Measurements from ENCODE around the gene OOSP4A.

The OOSP4A gene

GRCh38 chr11:59963733-59964132, at the start of gene OOSP4A:
OOSP4A (plus strand) TSS chr11:59964033; CDS start chr11:59964033, 0 bp downstream.
- DNase-seq = no peak

- DNase-seq = no peak
Observed at GRCh38 chr11:59918480-59918879, 45.4 kb upstream of the OOSP4A start.

- no peak for DNase-seq
Observed at GRCh38 chr11:59918987-59919589, 44.7 kb upstream of the OOSP4A start.

- DNase-seq = no peak
Observed at GRCh38 chr11:59923813-59924212, 40.0 kb upstream of the OOSP4A start.

GRCh38 chr11:59931688-59932087, 32.1 kb upstream of the OOSP4A start:
- no peak for DNase-seq

DNA sequence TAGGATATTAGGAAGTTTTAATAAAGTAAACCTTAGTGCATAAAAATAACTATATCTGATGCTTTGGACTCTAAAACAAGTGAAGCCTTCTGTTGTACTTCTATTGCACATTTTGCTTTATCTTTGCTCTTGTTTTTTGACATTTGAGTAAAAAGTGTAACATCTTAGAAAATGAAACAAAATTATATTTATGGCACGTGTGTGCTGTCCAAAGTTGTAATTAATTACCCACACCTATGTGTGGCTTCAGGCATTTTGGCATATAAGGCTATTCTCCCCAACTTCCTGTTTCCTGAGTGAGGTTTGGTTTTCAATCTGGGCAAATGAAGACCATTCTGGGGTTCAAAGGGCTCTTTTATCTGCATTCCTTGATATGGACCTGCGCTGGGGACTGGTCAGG, 25.7 kb upstream of the OOSP4A start, which contains the start of gene OOSP1:
Gene OOSP1 (plus strand): TSS at position 301 of the 400 bp plus-strand sequence. CDS start 23 bp downstream, at position 324.
- DNase-seq = no peak

DNA sequence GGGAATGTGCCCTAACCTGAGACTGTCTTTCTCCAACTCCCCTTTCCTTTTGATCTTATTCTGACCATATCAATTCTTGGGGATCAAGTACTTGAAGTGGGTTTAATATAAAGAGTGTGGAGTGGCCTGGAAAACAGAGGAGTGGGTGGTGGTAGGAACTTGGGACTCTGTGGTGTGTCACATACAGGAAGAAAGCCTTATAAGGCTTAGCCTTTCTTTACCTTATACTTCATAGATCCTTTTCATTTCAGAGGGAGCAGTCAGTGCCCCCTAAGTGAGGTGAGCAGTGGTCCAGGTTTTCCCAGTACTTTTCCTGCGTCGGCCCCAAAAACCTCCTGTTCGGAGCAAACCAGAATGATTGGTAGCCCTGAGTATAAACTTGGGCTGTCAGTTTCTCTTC, 25.1 kb upstream of the OOSP4A start:
- DNase-seq = no peak

- DNase-seq = no peak
Observed at GRCh38 chr11:59939482-59939881, 24.4 kb upstream of the OOSP4A start.

DNA sequence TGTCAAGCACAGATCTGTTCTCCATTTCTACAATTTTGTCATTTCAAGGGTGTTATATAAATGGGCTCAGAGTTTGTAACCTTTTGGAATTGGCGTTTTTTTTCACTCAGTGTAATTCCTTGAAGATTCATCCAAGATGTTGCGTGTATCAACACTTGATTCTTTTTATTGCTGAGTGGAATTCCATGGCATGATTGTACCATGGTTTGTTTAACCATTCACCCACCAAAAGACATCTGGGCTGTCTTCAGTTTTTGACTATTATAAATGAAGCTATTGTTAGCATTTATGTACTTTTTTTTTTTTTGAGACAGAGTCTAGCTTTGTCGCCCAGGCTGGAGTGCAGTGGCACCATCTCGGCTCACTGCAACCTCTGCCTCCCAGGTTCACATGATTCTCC, 22.7 kb upstream of the OOSP4A start:
- DNase-seq = no peak

DNA sequence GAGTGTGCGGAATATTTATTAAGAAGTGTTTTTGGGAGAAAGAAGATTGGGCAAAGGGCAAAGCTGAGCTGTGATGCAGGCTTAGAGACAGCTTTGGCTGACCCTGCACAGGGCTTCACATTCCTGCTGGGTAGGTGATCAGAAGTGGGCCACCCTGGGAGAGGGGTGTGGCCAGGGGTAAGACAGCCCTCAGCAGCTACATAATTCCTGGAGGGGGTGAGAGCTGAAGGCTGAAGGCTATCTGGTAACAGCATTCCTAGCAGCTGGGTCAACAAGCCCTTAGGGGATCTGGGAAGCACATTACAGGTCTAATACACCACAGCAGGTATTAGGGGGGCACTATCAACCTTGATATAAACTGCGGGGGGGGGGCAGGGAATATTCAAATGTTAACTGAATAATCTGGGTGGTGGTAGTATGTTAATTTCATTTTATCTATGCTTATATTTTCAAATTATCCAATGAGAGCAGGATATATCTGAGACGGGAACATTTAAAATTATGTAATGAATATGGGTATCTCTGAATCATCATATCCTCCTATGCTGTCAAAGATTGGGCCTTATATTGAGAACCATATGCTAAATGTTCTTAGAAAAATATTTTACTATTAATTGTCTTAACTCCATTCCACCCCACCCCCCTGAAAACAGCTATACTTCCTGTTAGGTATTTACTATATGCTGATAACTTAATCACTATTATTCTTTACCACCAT, 19.7 kb upstream of the OOSP4A start:
- DNase-seq = no peak

DNA sequence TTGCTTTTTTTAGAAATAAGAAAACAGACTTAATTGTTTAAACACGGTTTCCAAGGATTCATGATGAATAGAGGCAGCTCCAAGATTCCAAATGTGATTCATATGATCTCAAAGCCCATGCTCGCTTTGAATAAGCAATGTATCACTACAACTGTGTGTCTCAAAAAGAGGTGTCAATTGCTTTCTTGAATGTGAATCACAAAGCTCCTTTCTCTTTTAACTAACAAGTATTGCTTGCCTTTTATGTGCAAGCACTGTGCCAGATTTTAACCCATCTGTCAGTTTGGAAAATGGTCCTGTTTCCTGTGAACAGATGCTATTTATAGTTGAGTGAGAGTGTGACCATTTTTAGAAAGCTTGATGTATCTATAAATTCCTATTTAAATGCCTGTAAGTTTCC, 19.1 kb upstream of the OOSP4A start:
- DNase-seq = no peak

DNA sequence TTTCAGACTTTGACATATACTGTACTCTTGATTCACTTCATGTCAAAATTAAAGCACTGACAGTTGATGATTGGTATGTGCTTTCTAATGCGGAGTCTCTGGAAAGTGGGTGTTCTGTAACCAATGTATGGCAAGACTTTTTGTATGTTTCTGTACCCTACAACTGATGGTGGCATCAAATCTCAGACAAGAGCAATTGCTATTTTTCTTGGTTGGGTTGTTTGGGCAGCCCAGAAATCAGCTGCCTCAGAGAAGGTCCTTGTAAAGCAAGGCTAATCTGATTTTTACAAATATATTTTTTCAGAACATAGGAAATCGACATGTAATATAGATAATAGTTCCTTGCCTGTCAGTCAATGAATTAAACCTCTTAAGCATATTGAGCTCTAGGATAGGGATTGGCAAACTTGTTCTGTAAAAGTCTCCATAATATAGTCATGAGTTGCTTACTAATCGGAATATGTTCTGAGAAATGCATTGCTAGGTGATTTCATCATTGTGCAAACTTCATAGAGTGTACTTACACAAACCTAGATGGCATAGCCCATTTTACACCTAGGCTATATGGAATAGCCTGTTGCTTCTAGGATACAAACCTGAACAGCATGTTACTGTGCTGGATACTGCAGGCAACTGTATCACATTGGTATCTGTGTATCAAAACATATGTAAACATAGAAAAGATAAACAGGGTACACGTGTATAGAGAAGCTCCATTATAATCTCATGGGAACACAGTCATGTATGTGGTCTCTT, 10.2 kb upstream of the OOSP4A start:
- no peak for DNase-seq

- DNase-seq = no peak
Observed at GRCh38 chr11:59954219-59954847, 9.5 kb upstream of the OOSP4A start.

DNA sequence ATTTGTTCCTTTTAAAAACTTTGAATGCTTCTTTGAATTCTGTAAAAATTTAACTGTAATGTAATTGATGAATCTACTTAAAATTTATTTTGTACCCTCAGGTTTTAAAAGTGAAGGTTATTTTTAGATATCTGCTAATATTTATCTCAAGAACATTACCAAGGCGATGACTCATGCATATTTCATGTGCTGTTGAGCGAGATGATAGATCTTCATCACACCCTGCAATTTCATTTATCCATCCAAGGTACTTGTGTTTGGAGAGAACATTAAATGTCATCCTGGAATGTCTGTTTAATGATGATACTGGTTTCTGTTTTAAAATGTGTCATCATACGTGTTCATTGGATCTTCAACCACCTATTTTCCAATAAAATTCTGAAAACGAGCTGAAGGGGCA, 6.7 kb upstream of the OOSP4A start:
- DNase-seq = no peak

- DNase-seq = no peak
Observed at GRCh38 chr11:59960502-59961381, 3.1 kb upstream of the OOSP4A start.

- DNase-seq = no peak
Observed at GRCh38 chr11:59962107-59962482, 1.7 kb upstream of the OOSP4A start.

DNA sequence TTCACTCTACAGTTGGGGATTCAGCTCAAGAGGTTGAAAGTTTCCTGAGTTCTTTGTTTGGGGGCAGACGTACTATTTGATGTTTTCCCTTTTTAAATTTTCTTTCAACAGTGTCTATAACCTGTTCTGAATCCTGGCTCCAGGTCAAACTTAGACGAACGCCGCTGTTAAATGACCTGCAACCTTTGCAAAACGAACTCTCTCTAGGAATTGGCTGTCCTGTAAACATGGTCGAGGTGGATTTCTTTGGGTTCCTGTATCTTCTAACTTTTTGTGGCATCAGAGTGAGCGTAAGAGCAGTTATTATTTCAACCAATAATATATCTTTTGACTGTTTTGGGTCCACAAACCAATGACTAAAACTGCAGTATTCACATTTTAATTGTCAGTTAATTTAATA, 1.6 kb downstream of the OOSP4A start:
- DNase-seq = no peak

DNA sequence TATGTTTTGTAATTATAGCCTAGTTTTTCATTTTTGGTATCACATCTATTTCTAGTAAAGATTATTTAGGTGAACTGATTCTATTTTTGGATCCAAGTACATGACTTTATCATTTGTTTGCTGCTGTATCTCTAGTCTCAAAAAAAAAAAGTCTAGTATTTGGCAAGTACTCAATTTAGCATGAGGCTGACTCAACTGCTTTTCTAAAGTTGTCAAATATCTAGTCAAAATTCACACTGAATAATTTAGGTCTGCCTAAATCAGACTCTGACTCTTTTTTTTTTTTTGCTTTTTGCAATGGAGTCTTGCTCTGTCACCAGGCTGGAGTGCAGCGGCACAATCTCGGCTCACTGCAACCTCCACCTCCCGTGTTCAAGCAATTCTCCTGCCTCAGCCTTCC, 2.4 kb downstream of the OOSP4A start:
- DNase-seq = no peak

GRCh38 chr11:59967677-59968394, 4.0 kb downstream of the OOSP4A start:
- DNase-seq = no peak

DNA sequence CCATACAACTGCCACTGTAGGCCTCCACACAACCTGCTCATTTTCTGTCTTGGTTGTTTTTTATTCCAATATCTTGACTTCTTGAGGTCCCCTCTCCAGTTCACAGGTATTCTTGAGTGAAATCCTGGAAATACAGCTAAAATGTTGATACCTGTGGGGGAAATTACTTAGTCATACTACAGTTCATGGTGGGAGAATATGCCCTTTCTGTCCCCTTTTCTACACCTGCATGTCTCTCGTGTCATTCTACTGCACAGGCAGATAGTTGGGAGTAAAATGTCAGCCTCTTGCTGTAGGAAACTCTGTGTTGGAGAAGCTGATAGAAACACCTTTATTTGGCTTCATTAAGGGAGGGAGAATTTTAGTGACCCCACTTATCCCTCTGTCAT, 4.6 kb downstream of the OOSP4A start:
- no peak for DNase-seq

GRCh38 chr11:59973097-59973496, 9.3 kb downstream of the OOSP4A start:
- DNase-seq = no peak

Measured in DMS153 (cell line).